GM12875 (cell line): ENCODE data around the gene SH2D3C.

Source experiments
- H3K4me3 ChIP-seq: one replicate; pipeline ENCODE4 v1.5.1; 2011; ENCODE audit warnings: low read depth, low read length, control low read depth
- TF ChIP-seq, protein P1 (sequence below): IDR thresholded peaks from 2 replicates; pipeline ENCODE4 v1.5.1; 2011; ENCODE audit warnings: low read depth, mild to moderate bottlenecking, control low read depth, inconsistent platforms, low read length, moderate library complexity, borderline replicate concordance; ENCODE audit not compliant: insufficient read depth

Gene SH2D3C, protein sequence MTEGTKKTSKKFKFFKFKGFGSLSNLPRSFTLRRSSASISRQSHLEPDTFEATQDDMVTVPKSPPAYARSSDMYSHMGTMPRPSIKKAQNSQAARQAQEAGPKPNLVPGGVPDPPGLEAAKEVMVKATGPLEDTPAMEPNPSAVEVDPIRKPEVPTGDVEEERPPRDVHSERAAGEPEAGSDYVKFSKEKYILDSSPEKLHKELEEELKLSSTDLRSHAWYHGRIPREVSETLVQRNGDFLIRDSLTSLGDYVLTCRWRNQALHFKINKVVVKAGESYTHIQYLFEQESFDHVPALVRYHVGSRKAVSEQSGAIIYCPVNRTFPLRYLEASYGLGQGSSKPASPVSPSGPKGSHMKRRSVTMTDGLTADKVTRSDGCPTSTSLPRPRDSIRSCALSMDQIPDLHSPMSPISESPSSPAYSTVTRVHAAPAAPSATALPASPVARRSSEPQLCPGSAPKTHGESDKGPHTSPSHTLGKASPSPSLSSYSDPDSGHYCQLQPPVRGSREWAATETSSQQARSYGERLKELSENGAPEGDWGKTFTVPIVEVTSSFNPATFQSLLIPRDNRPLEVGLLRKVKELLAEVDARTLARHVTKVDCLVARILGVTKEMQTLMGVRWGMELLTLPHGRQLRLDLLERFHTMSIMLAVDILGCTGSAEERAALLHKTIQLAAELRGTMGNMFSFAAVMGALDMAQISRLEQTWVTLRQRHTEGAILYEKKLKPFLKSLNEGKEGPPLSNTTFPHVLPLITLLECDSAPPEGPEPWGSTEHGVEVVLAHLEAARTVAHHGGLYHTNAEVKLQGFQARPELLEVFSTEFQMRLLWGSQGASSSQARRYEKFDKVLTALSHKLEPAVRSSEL

GRCh38 chr9:127778280-127779135 is at the start of gene SH2D3C:
Gene SH2D3C, minus strand, starts transcription at chr9:127778666. Its CDS starts 39 bp downstream, at chr9:127778627.
- H3K4me3 ChIP-seq, result peak within 1 kb of the TSS; percentile 81

DNA sequence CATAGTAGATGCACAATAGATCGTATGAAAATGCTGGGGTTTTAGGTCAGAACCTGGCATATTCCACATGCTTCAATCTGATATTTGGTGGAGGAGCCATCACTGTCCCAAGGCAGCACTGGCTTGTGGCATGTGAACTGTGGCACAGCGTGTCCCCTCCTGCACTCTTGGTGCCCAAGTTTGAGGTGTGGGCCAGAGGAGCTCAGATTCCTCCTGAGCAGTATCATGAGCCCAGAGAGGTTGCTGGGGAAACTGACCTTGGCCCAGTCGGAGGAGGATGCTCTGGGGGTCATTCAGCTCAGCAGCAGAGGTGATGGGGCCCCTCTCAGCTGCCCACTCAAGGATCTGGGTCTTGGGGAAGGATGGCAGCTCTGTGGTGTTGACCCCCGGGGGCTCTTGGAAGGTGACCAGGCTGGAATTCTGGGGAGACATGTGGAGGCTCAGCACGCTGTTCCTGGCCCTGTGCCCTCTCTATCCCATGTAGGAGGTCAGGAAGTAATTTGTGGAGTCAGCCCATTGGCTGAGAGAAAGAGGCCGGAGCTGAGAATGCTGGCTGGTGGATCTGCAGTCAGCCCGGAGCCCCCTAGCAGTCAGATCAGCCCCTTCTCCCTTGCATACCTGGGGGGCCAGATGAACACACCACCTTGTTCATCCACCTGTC is 47.9 kb upstream of the SH2D3C start:
- H3K4me3 ChIP-seq, result no peak overlapping the region
- TF ChIP-seq, protein P1, sequence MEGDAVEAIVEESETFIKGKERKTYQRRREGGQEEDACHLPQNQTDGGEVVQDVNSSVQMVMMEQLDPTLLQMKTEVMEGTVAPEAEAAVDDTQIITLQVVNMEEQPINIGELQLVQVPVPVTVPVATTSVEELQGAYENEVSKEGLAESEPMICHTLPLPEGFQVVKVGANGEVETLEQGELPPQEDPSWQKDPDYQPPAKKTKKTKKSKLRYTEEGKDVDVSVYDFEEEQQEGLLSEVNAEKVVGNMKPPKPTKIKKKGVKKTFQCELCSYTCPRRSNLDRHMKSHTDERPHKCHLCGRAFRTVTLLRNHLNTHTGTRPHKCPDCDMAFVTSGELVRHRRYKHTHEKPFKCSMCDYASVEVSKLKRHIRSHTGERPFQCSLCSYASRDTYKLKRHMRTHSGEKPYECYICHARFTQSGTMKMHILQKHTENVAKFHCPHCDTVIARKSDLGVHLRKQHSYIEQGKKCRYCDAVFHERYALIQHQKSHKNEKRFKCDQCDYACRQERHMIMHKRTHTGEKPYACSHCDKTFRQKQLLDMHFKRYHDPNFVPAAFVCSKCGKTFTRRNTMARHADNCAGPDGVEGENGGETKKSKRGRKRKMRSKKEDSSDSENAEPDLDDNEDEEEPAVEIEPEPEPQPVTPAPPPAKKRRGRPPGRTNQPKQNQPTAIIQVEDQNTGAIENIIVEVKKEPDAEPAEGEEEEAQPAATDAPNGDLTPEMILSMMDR, result no peak

More at GRCh38 chr9:127778280-127779135, at the start of gene SH2D3C:
- TF ChIP-seq, protein P1, result no peak

DNA sequence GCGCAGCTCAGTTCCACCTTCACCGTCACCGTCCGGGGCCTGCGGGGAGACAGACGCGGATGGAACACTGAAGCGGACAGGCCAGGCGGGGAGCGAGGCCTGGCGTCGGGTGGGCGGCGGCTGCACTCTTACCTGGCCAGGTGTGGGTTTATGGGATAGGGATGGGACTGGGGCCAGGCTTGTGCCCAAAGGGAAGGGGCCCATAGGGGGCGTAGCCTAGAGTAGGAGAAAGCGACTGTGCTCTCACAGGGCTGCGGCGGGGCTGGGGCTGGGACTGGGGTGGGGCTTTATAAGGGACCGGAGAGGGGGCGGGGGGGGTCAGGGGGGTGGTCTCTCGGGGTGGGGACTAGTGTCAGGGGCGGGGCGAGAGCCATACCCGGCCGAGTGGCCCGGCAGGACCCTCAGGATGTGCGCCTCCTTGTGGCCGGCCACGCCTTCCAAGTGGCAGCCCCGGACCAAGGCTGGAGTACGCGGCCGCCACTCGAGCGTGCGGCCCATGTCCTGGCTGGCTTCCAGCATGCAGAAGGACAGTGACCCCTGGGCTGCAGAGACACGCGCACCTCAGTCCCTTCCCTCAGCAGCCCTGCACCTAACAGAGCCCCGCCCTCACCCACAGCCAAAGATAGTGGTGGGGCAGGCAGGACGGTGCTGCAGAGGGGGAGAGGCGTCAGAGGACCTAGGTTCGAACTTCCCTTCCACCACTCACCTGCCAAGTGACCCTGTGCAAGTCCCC is 47.0 kb upstream of the SH2D3C start:
- TF ChIP-seq, protein P1, result peak; percentile 49
- H3K4me3 ChIP-seq, result no peak overlapping the region

- TF ChIP-seq, protein P1, result no peak
- H3K4me3 ChIP-seq, result no peak overlapping the region
These were observed 43.6 kb upstream of the SH2D3C start for GRCh38 chr9:127822108-127822507.

DNA sequence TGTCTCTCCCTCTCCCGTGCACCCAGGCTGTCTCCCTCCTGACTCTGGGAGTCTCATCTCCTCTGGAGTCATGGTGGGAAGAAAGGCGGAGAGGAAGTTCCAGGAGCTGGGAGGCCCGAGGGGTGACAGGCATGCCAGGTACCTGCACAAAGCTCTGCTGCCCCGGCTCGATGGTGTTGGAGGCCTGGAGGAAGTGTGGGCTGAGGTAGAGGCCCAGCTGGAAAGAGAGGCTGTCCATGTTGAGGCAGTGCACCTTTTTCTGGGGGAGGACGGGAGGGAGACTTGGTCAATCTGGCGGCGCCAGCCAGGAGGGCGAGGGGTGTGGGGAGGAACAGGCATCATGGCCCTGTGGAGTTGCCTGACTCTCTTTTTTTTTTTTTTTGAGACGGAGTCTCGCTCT is 40.1 kb upstream of the SH2D3C start:
- H3K4me3 ChIP-seq, result no peak overlapping the region

More for the DNA sequence above, 40.1 kb upstream of the SH2D3C start:
- TF ChIP-seq, protein P1, result no peak
